GM06990 (cell line): ENCODE results near the gene HIP1.

ENCODE experiments used
- DNase-seq: peaks from one replicate; pipeline ENCODE4 v3.0.0-alpha.2; 2011; ENCODE audit not compliant: insufficient read length; ENCODE audit errors: extremely low read depth
- H3K27me3 ChIP-seq: replicated peaks from 2 replicates; pipeline ENCODE4 v1.6.0; 2011; ENCODE audit warnings: low read length; ENCODE audit not compliant: control insufficient read depth, insufficient read depth
- H3K36me3 ChIP-seq: 2 replicates; pipeline ENCODE4 v1.5.1; 2011; ENCODE audit warnings: low read length; ENCODE audit not compliant: control insufficient read depth, insufficient read depth
- H3K4me3 ChIP-seq: replicated peaks from 2 replicates; pipeline ENCODE4 v1.5.1; 2011; ENCODE audit warnings: low read depth, mild to moderate bottlenecking, control low read depth, low read length
- TF ChIP-seq, protein P1 (sequence below): IDR thresholded peaks from 2 replicates; pipeline ENCODE4 v1.5.1; 2011; ENCODE audit warnings: low read length, control low read depth, mild to moderate bottlenecking, inconsistent platforms; ENCODE audit not compliant: insufficient read depth, poor library complexity, severe bottlenecking

The HIP1 gene

DNA sequence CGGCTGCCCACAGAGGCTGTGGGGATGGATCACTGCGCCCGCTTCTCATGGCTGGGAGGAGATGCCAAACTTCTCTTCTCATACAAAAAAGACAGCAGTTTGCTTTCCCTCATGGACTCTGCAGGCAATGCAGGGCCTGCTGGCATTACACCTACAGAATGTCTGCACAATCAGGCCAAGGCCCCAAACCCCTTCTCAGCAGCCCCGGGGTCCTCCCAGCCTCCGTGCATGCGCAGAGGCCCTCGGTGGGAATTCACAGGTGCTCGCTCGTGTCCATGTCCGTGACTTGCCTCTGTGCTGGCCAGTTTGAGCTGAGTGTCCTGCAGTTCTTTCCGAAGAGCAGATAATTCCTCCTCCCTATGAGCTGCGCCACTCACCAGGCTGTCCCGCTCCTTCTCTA is 183.0 kb downstream of the HIP1 start:
- TF ChIP-seq, protein P1, sequence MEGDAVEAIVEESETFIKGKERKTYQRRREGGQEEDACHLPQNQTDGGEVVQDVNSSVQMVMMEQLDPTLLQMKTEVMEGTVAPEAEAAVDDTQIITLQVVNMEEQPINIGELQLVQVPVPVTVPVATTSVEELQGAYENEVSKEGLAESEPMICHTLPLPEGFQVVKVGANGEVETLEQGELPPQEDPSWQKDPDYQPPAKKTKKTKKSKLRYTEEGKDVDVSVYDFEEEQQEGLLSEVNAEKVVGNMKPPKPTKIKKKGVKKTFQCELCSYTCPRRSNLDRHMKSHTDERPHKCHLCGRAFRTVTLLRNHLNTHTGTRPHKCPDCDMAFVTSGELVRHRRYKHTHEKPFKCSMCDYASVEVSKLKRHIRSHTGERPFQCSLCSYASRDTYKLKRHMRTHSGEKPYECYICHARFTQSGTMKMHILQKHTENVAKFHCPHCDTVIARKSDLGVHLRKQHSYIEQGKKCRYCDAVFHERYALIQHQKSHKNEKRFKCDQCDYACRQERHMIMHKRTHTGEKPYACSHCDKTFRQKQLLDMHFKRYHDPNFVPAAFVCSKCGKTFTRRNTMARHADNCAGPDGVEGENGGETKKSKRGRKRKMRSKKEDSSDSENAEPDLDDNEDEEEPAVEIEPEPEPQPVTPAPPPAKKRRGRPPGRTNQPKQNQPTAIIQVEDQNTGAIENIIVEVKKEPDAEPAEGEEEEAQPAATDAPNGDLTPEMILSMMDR: no peak
- no peak overlapping the region for H3K4me3 ChIP-seq
- DNase-seq: no peak
- H3K27me3 ChIP-seq: no peaks in the 10 kb centered on the region
- H3K36me3 ChIP-seq: no peaks in the 10 kb centered on the region; the same call in 1 of the 2 replicates

DNA sequence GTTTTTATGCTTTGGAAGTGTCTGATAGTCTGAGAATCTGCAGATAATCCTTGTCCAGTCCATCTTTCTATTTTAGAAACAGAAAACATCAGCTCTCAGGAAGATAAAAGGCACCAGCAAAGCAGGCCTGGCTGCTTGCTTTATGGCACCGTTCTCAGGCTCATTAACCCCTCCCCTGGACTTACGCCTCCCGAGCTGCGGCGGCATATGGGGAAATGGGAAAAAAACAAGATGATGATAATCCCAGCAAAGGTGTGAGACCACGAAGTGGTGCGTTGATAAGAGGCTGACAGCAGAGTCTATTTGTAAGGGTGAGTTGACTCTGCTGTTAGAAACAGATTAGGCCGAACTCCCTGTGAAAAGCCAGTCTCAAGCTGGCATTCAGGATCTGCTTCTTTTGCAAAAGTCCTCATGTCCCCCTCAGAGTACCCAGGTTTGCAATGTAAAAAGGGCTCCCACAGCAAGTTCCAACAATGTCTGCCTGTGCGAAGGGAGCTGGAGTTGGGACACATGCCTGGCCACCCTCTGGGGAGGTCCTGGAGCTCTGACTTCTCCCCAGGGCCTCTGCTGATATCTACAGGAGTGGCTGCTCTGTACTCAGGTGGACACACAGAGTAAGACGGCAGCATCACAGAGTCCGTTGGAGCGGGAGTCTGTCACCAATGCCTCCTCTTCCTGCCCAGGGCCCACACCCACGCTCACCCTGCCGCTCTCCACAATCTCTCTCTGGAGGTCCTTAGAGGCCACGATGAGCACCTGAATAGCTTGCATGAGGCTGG is 192.3 kb downstream of the HIP1 start:
- no peak for DNase-seq
- no peaks in the 10 kb centered on the region for H3K27me3 ChIP-seq
- no peak overlapping the region for H3K4me3 ChIP-seq
- TF ChIP-seq, protein P1: no peak
- no peaks in the 10 kb centered on the region; the same call in 1 of the 2 replicates for H3K36me3 ChIP-seq

GRCh38 chr7:75537731-75538130 is 201.0 kb downstream of the HIP1 start:
- H3K36me3 ChIP-seq: peaks cover 3% of the 10 kb centered on the region
- H3K4me3 ChIP-seq: no peak overlapping the region
- TF ChIP-seq, protein P1: no peak
- DNase-seq: no peak
- H3K27me3 ChIP-seq: no peaks in the 10 kb centered on the region

DNA sequence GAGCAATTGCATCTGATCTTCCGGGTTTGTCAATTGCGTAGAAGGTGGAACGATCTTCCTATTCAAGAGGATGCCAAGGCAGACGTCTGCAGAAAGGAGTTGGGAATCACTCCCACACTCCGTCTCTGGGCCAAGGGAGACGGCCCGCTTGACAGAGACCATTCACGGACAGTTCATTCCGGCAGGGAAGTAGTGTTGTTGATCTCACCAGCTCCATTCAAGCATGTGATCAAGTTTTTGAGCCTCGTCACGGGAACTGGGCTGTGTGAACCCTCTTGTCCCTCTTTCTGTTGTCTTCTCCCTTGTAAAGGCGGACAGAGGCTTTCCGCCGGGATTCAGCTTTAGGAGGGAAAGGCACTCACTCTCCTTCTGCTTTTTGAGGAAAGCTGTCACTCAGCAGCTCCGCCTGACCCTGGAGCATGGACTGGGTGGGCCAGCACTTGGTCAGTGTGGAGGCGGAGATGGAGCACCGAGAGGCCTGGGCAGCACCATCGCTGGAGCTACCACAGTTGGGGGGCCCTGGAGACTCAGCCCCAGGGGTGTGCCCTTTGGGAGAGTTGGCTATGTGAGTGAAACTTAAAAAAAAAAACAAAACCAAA is 201.7 kb downstream of the HIP1 start:
- Histone ChIP-seq H3K4me3 (no peak overlapping the region), H3K36me3 (peaks cover 3% of the 10 kb centered on the region), H3K27me3 (no peaks in the 10 kb centered on the region)
- DNase-seq: no peak
- TF ChIP-seq, protein P1: no peak

DNA sequence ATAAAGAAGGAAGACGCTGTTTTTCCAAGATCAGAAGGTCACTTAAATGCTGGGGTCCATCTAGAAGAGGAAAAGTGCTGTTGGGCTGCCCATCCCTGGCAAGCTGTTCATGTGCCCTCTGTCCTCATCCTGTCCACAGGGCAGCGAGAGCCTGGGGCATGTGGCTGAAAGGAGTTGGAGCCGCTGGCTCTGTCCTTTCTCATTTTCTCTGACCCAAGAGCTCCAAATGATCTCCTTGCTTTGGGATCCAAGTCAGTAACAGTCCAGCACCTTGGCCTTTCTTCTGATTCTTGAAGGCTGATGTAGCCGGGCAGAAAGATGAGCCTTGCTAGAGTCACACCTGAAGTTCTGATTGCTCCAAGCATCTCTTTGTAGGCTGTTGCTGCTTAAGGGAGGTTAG is 202.2 kb downstream of the HIP1 start:
- H3K4me3 ChIP-seq: no peak overlapping the region
- peaks cover 3% of the 10 kb centered on the region for H3K36me3 ChIP-seq
- no peaks in the 10 kb centered on the region for H3K27me3 ChIP-seq
- no peak for DNase-seq
- TF ChIP-seq, protein P1: no peak
